HL-60 (cell line): ENCODE data around the gene MARCHF3.

Source experiments
- GABPA ChIP-seq: IDR thresholded peaks from 2 replicates; pipeline ENCODE4 v1.6.1; 2012; ENCODE audit warnings: low read depth
- POLR2AphosphoS5 ChIP-seq: IDR thresholded peaks from 2 replicates; pipeline ENCODE4 v1.6.1; 2012; ENCODE audit warnings: low read depth
- SPI1 ChIP-seq: IDR thresholded peaks from 2 replicates; pipeline ENCODE4 v1.6.1; 2012; ENCODE audit warnings: low read depth, mild to moderate bottlenecking, borderline replicate concordance
- TF ChIP-seq, protein P1 (sequence below): IDR thresholded peaks from 2 replicates; pipeline ENCODE4 v1.6.1; 2012; ENCODE audit warnings: low read depth; ENCODE audit not compliant: insufficient replicate concordance
- TF ChIP-seq, protein P2 (sequence below): IDR thresholded peaks from one replicate; pipeline ENCODE4 v1.5.1; 2011; ENCODE audit warnings: low read length, control low read depth, inconsistent platforms; ENCODE audit not compliant: insufficient read depth

DNA sequence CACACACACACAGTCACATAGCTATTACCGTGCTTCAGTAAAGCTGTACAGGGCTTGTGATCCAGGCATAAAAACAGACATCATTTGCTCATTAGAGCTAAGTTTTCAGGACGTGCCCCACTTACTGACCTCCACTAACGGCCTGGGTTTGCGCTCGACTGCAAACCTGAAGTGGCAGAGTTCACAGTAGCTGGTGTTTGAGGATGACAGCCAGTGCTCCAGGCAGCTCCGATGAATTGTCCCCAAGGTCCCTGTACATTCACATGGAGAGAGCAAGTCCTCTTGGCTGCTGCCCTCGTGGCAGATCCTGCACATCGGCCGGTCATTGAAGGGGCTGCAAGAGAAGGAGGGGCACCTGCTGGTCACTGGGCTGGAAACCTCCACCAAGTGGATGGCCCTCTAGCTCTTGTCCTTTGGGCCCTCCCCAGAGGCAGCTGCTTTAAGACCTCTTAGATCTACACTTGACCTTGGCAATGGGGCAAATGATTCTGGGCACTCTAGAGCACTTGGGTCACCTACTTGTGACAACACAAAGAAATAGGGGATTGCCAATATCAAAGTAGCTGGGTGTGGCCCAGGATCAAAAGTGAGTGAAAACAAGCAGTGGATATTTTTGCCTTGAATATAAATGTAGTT lies 115.4 kb downstream of the MARCHF3 start:
- TF ChIP-seq GABPA = no peak
- TF ChIP-seq, protein P1, sequence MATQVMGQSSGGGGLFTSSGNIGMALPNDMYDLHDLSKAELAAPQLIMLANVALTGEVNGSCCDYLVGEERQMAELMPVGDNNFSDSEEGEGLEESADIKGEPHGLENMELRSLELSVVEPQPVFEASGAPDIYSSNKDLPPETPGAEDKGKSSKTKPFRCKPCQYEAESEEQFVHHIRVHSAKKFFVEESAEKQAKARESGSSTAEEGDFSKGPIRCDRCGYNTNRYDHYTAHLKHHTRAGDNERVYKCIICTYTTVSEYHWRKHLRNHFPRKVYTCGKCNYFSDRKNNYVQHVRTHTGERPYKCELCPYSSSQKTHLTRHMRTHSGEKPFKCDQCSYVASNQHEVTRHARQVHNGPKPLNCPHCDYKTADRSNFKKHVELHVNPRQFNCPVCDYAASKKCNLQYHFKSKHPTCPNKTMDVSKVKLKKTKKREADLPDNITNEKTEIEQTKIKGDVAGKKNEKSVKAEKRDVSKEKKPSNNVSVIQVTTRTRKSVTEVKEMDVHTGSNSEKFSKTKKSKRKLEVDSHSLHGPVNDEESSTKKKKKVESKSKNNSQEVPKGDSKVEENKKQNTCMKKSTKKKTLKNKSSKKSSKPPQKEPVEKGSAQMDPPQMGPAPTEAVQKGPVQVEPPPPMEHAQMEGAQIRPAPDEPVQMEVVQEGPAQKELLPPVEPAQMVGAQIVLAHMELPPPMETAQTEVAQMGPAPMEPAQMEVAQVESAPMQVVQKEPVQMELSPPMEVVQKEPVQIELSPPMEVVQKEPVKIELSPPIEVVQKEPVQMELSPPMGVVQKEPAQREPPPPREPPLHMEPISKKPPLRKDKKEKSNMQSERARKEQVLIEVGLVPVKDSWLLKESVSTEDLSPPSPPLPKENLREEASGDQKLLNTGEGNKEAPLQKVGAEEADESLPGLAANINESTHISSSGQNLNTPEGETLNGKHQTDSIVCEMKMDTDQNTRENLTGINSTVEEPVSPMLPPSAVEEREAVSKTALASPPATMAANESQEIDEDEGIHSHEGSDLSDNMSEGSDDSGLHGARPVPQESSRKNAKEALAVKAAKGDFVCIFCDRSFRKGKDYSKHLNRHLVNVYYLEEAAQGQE = no peak
- TF ChIP-seq, protein P2, sequence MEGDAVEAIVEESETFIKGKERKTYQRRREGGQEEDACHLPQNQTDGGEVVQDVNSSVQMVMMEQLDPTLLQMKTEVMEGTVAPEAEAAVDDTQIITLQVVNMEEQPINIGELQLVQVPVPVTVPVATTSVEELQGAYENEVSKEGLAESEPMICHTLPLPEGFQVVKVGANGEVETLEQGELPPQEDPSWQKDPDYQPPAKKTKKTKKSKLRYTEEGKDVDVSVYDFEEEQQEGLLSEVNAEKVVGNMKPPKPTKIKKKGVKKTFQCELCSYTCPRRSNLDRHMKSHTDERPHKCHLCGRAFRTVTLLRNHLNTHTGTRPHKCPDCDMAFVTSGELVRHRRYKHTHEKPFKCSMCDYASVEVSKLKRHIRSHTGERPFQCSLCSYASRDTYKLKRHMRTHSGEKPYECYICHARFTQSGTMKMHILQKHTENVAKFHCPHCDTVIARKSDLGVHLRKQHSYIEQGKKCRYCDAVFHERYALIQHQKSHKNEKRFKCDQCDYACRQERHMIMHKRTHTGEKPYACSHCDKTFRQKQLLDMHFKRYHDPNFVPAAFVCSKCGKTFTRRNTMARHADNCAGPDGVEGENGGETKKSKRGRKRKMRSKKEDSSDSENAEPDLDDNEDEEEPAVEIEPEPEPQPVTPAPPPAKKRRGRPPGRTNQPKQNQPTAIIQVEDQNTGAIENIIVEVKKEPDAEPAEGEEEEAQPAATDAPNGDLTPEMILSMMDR = no peak
- TF ChIP-seq POLR2AphosphoS5 = no peak
- no peak for TF ChIP-seq SPI1
